ENCODE data around the gene ZNF521. TPM values are rescaled to one million over a fixed set of nuclear protein-coding genes. Genes with fewer than 3 reads are reported as not detected.

The ZNF521 gene
- total RNA-seq, 1 experiment from 2014 or later, result not detected

GRCh38 chr18:25169701-25170100, 182.3 kb downstream of the ZNF521 start:
- POLR2A ChIA-PET (ENCODE audit: unreplicated experiment), result no interaction called here
- no peak for TF ChIP-seq EZH2 (IDR thresholded peaks at IDR 0.05; ENCODE audit: low read depth)
- TF ChIP-seq CTCF (conservative IDR thresholded peaks at IDR 0.05), result no peak
- CTCF ChIA-PET, result no interaction called here

GRCh38 chr18:25167612-25168410, 184.2 kb downstream of the ZNF521 start:
- DNase-seq, result no peak
- no peak overlapping the region for H3K4me2 ChIP-seq
- no TSS peak for BruUV-seq (replicated peaks)
- no peaks in the 10 kb centered on the region for H3K9me2 ChIP-seq (ENCODE audit: insufficient read depth)
- ChIA-PET CTCF (no interaction called here), POLR2A (ENCODE audit: unreplicated experiment) (no interaction called here)
- no peaks in the 10 kb centered on the region for H3F3A ChIP-seq (ENCODE audit: insufficient read depth, low read depth)
- H3K27me3 ChIP-seq (ENCODE audit: insufficient read depth, low read depth), result peaks cover 8% of the 10 kb centered on the region; the same call in 1 of the 2 replicates
- no peak overlapping the region for H2AFZ ChIP-seq
- H3K27ac ChIP-seq, result no peak overlapping the region
- no peaks in the 10 kb centered on the region for H3K79me2 ChIP-seq (ENCODE audit: low read depth)
- no peak overlapping the region for H3K4me3 ChIP-seq
- H3K36me3 ChIP-seq (ENCODE audit: low read depth), result no peaks in the 10 kb centered on the region
- no peaks in the 10 kb centered on the region for H4K20me1 ChIP-seq (ENCODE audit: insufficient read depth)
- H3K9me3 ChIP-seq (ENCODE audit: insufficient read depth, low read depth), result no peaks in the 10 kb centered on the region
- TF ChIP-seq EZH2 (IDR thresholded peaks at IDR 0.05; ENCODE audit: low read depth), result no peak
- TF ChIP-seq CTCF (conservative IDR thresholded peaks at IDR 0.05), result no peak
- H3K4me1 ChIP-seq (replicated peaks; ENCODE audit: insufficient read depth), result no peaks in the 10 kb centered on the region
- intact Hi-C loops (cut with micrococcal nuclease; ENCODE audit: unreplicated experiment), result no loop called here

More at GRCh38 chr18:25169701-25170100, 182.3 kb downstream of the ZNF521 start:
- H2AFZ ChIP-seq, result no peak overlapping the region
- H3F3A ChIP-seq (ENCODE audit: insufficient read depth, low read depth), result no peaks in the 10 kb centered on the region
- BruUV-seq (replicated peaks), result no TSS peak
- H3K4me3 ChIP-seq, result no peak overlapping the region
- no peaks in the 10 kb centered on the region for H3K36me3 ChIP-seq (ENCODE audit: low read depth)
- H3K9me3 ChIP-seq (ENCODE audit: insufficient read depth, low read depth), result no peaks in the 10 kb centered on the region
- H3K27ac ChIP-seq, result no peak overlapping the region
- intact Hi-C loops (cut with micrococcal nuclease; ENCODE audit: unreplicated experiment), result no loop called here
- H3K4me2 ChIP-seq, result no peak overlapping the region
- peaks cover 12% of the 10 kb centered on the region for H3K27me3 ChIP-seq (ENCODE audit: insufficient read depth, low read depth)
- H3K79me2 ChIP-seq (ENCODE audit: low read depth), result no peaks in the 10 kb centered on the region
- H4K20me1 ChIP-seq (ENCODE audit: insufficient read depth), result no peaks in the 10 kb centered on the region
- no peaks in the 10 kb centered on the region for H3K9me2 ChIP-seq (ENCODE audit: insufficient read depth)
- H3K4me1 ChIP-seq (replicated peaks; ENCODE audit: insufficient read depth), result no peaks in the 10 kb centered on the region
- DNase-seq, result no peak

GRCh38 chr18:25166113-25166512, 185.9 kb downstream of the ZNF521 start:
- POLR2A ChIA-PET (ENCODE audit: unreplicated experiment), result no interaction called here
- Histone ChIP-seq H3K27ac (no peak overlapping the region), H3K4me3 (no peak overlapping the region), H3K27me3 (ENCODE audit: insufficient read depth, low read depth) (no peaks in the 10 kb centered on the region), H3K9me2 (ENCODE audit: insufficient read depth) (no peaks in the 10 kb centered on the region), H3F3A (ENCODE audit: insufficient read depth, low read depth) (no peaks in the 10 kb centered on the region), H3K36me3 (ENCODE audit: low read depth) (no peaks in the 10 kb centered on the region), H2AFZ (no peak overlapping the region), H3K4me1 (replicated peaks; ENCODE audit: insufficient read depth) (no peaks in the 10 kb centered on the region), H4K20me1 (ENCODE audit: insufficient read depth) (no peaks in the 10 kb centered on the region), H3K9me3 (ENCODE audit: insufficient read depth, low read depth) (no peaks in the 10 kb centered on the region), H3K79me2 (ENCODE audit: low read depth) (no peaks in the 10 kb centered on the region), H3K4me2 (no peak overlapping the region)
- BruUV-seq (replicated peaks), result no TSS peak
- CTCF ChIA-PET, result no interaction called here
- intact Hi-C loops (cut with micrococcal nuclease; ENCODE audit: unreplicated experiment), result no loop called here
- TF ChIP-seq CTCF (conservative IDR thresholded peaks at IDR 0.05) (no peak), EZH2 (IDR thresholded peaks at IDR 0.05; ENCODE audit: low read depth) (no peak)
- DNase-seq, result no peak

Data from PC-9 (cell line).